ENCODE measurements around the gene LRTM2.

The LRTM2 gene

DNA sequence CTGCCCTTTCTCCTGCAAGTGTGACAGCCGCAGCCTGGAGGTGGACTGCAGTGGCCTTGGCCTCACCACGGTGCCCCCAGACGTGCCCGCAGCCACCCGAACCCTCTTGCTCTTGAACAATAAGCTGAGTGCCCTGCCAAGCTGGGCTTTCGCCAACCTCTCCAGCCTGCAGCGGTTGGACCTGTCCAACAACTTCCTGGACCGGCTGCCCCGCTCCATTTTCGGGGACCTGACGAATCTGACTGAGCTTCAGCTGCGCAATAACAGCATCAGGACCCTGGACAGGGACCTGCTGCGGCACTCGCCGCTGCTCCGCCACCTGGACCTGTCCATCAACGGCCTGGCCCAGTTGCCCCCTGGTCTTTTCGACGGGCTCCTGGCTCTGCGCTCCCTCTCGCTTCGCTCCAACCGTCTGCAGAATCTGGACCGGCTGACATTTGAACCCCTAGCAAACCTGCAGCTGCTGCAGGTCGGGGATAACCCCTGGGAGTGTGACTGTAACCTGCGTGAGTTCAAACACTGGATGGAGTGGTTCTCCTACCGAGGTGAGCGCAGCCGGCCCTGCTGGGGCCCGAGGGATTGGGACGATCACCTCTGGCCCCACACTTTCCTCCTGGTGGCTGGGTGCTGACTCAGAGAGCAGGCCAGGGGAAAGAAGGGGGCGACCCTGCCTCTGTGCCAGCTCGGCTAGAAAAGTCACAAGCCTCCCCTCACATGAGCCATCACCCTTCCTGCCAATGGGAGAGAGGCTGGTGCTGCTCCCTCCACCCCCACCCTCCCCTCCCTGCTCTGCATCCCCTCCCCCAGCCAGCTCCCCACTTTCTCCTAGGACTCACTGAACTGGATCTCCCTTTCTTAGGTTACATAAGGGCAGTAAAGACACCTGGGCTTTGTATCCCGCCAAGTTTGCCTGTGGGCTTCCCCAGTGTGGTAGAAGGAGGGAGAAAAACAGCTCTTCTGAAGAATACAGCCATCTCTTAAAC, 10.9 kb downstream of the LRTM2 start:
- peak; percentile 61 for DNase-seq

DNA sequence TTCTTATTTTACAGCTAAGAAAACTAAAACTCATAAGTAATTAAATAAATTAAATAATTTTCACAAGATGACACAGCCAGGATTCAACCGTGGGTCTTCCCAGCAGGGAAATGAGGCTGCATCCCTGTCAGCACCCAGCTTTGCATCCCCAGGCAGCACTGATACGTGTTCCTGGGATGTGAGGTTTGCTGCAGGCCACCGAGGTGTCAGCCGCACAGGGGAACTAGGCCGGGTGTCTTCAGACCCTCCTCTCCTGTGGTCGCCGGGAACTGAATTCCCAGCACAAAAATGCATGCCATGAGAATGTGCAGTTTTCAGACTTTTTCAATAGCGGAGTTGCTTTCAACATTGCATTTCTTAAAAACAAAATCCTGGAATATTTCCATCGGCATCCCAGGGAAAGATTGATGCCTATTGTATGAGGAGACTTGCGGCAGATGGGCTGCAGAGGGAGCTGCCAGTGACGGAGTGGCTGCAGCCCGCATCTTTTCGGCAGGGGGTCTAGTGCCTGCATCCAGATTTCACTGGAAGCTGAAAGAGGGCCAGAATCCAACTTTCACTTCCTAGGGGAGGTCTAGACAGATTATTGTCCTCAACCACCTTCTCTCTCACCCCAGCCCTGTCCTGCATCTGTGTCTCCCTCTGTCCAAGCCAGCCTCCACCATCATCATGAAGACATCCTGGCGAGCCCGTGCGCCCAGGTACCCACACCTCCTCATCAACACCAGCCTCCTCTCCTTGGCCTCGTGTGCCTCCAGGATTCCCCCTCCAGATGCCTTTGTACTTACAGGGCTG, 12.6 kb downstream of the LRTM2 start:
- DNase-seq: peak; percentile 86

GRCh38 chr12:1833596-1834028, 13.2 kb downstream of the LRTM2 start:
- no peak for DNase-seq

DNA sequence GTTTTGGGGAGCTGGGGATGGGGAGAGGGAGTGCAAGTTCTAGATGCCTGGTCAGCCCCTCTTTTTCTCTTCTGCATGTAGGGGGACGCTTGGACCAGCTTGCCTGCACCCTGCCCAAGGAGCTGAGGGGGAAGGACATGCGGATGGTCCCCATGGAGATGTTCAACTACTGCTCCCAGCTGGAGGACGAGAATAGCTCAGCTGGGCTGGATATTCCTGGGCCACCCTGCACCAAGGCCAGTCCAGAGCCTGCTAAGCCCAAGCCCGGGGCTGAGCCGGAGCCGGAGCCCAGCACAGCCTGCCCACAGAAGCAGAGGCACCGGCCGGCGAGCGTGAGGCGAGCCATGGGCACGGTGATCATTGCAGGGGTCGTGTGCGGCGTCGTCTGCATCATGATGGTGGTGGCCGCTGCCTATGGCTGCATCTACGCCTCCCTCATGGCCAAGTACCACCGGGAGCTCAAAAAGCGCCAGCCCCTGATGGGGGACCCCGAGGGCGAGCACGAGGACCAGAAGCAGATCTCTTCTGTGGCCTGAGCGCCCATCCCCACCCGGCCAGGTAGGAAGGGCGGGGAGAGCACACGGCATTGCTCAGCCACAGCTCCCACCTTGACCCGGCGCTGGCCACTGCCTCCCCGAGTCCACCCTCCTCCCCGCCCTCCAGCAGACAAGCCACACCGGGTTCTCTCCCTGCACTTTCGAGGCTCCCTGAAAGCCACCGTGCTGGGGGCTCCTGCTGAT, 14.0 kb downstream of the LRTM2 start:
- DNase-seq: no peak

DNA sequence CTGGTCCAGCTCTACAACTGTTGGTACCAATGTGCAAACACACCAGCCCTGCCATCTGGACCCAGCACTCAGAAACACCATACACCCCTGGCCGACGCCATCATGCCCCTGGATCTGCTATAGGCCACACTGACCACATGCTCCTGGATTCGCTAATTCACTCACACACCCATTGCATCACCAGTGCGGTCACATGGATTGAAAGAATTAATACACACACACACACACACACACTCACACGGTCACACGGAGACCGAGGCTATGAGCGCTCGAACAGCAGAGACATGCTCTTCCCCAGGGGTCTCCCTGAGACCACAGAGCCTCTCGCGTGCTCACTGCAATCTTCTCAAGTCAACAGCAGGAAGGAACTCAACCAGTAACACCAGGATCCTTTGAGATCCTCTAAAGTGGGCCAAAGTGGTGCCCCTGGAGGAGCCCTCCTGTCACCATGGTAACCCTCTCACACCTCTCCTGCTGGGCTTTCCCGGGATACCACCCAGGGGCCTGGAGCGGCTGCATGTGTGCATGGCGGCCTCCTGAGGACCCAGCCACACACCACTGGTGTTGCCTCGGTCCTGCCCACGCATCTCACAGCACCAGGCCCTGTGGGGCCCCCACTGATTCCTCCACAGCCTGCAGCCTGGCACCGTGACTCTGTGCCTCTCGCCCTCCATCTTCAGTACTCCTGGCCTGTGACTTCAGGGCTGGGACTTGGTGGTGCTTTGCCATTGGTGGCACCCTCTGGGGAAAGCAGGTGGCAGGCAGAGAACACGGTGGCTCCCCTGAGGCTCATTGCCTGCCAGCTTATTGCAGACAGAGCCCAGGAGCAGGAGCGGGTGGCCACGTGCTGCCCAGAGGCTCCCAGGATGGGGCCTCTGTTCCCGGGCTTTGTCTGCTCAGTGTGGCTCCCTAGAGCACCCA, 15.1 kb downstream of the LRTM2 start:
- peak; percentile 95 for DNase-seq

GRCh38 chr12:1836241-1836803, 16.0 kb downstream of the LRTM2 start:
- DNase-seq: no peak

GRCh38 chr12:1836854-1837421, 16.6 kb downstream of the LRTM2 start:
- peak; percentile 99 for DNase-seq

DNA sequence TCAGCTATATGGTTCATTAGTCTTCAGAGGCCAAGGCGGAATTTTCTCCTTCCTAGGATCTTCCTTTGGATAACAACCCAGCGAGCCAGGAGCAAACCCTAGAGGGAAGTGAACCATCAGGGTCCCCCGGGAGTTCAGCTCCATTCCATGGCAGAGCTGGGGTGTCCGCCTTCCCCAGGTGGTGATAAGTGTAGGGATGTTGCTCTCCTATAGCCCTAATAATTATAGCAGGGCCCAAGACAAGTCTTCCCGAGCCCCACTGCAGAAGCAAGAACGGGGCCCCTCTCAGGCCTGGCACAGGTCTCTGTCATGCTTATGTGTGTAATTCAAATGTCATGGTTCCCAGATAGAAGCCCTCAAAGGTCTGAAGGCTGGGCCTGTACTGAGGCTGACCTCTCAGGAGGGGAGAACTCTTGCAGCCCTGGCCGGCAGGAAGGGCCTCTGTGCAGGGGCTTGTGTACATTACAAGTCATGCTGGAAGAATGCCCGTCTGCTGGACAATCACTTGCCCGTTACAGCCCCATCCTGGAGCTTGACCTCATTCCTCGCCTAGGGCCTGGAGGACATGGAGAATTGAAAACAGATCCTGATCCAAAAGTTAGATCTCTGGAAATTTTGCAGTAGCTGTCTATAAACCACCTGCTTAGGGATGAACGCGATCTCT, 17.3 kb downstream of the LRTM2 start:
- no peak for DNase-seq

- DNase-seq: peak; percentile 66
Observed at GRCh38 chr12:1838205-1838993, 18.0 kb downstream of the LRTM2 start.

- DNase-seq: no peak
Observed at GRCh38 chr12:1838994-1839365, 18.6 kb downstream of the LRTM2 start.

- DNase-seq: no peak
Observed at GRCh38 chr12:1839464-1839863, 19.1 kb downstream of the LRTM2 start.

- no peak for DNase-seq
Observed at GRCh38 chr12:1839956-1840951, 19.9 kb downstream of the LRTM2 start.

- no peak for DNase-seq
Observed at GRCh38 chr12:1840981-1841425, 20.6 kb downstream of the LRTM2 start.

- peak; percentile 96 for DNase-seq
Observed at GRCh38 chr12:1841586-1842182, 21.3 kb downstream of the LRTM2 start.

GRCh38 chr12:1842183-1842904, 22.0 kb downstream of the LRTM2 start:
- no peak for DNase-seq

DNA sequence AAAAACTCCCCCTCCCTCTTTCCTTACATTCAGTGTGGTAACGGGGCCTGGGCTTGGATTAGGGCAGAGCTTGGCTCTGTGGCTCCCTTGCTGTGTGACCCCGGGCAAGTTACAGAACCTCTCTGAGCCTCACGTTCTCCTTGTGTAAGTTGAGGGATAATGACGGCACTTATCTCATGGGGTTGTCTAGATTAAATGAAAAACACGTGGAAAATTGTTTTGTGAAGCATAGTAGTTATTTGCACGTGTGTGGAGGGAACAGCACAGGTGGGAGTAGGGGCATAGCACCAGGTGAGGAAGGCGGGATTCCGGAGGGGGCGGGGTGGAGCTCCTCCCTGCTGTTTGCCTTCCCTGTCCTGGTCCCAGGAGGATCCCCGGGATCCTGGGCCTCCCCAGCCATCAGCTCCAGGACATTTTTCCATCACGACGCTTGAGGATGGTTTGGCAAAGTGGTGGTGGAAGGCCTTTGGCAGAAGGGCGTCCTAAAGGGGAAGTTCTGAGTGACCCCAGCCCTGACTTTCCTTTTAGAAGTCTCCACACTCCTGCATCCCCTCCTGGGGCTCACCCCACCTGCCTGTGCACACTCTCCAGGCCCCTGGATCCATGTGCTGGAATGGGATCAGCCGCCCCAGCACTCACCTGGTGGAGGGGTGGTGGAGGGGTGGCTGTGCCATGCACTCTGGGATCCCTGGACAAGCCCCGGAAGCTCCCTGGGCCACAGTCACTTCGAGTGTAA, 22.7 kb downstream of the LRTM2 start:
- peak; percentile 52 for DNase-seq

- no peak for DNase-seq
Observed at GRCh38 chr12:1843641-1844005, 23.3 kb downstream of the LRTM2 start.

Measured in NCI-H2171 treated with DMSO at 0.1 percent for 48 hours (cell line).